Testis (tissue), 3 donors: ENCODE data around the gene CCDC137. TPM values are rescaled to one million over a fixed set of nuclear protein-coding genes. Genes with fewer than 3 reads are reported as not detected.

ENCODE experiments used
- DNase-seq: peaks from one replicate; pipeline ENCODE4 v3.0.0-alpha.2; 2019
- H3K27ac ChIP-seq, 2 donors: fragments of 200-600 bp; sonication (generic); one replicate each; pipeline ENCODE4 v1.5.1; 2019
- H3K27me3 ChIP-seq: fragments of 200-600 bp; sonication (generic); one replicate; pipeline ENCODE4 v1.5.1; 2019
- H3K36me3 ChIP-seq: fragments of 200-600 bp; sonication (generic); one replicate; pipeline ENCODE4 v1.5.1; 2017; ENCODE audit warnings: low read depth; ENCODE audit errors: missing control alignments
- H3K4me1 ChIP-seq: fragments of 200-600 bp; sonication (generic); one replicate; pipeline ENCODE4 v1.5.1; 2019
- H3K4me3 ChIP-seq, 2 donors: fragments of 200-600 bp; sonication (generic); one replicate each; pipeline ENCODE4 v1.5.1; 2017 to 2019
- H3K9me3 ChIP-seq: fragments of 200-600 bp; sonication (generic); one replicate; pipeline ENCODE4 v1.5.1; 2017
- POLR2A ChIP-seq: fragments of 450-650 bp; IDR thresholded peaks from one replicate; pipeline ENCODE4 v1.6.1; 2017; ENCODE audit warnings: antibody characterized with exemption, mild to moderate bottlenecking, moderate library complexity
- WGBS, 2 donors: methylation state at CpG; one replicate each; pipeline ENCODE4 v1.1.5; 2018; 5-methylcytosine and 5-hydroxymethylcytosine counted together
- intact Hi-C: fragments of 100-400 bp; cut with DNase I; formaldehyde crosslinking; loops from one replicate; pipeline ENCODE4 v1.15.1; 2023; ENCODE audit warnings: low total_unique reads
- polyA plus RNA-seq: library from polyadenylated mRNA; stranded (reverse); fragments of 350-450 nt; fragmentation: Illumina TruSeq; extraction: RNeasy Lipid Tissue Mini Kit (QIAGEN cat#74804); gene quantifications from one replicate; pipeline ENCODE4 v1.2.3, GENCODE V29; 2014; ENCODE audit warnings: low read depth, low replicate concordance; ENCODE audit not compliant: insufficient read depth
- total RNA-seq, 2 donors: library from RNA; depleted of rRNA; stranded (reverse); fragments of >200 nt; gene quantifications; one replicate each; pipeline ENCODE4 v1.2.3, GENCODE V29; 2016
- TF ChIP-seq, protein P1 (sequence below), 3 experiments: fragments of 450-650 bp in 2 of 3; fragments of 200-600 bp in 1 of 3; sonication (generic) in 1 of 3; IDR thresholded peaks; one replicate each; pipeline ENCODE4 v1.5.1; 2016 to 2019; ENCODE audit warnings: antibody characterized with exemption in 3 of 3, mild to moderate bottlenecking in 2 of 3, moderate library complexity in 1 of 3

The CCDC137 gene
- total and polyA plus RNA-seq, 3 donors from 2014 or later = 18.6 to 19.9 (median 19.0) TPM

DNA sequence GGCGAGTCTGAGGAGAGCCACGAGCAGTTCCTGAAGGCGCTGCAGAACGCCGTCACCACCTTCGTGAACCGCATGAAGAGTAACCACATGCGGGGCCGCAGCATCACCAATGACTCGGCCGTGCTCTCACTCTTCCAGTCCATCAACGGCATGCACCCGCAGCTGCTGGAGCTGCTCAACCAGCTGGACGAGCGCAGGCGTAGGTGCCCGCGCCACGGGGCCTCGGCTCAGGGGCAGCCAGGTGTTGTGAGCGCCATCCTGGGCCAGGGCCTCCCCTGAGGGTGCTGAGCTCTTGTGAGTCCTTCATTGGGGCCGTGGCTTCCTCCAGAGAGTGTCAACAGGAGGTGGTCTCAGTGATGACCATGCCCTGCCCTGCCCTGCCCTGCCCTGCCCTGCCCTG is 29.3 kb downstream of the CCDC137 start:
- Histone ChIP-seq H3K27me3 (no peaks in the 10 kb centered on the region), H3K4me1 (no peaks in the 10 kb centered on the region), H3K4me3 (no peak overlapping the region), H3K27ac (no peak overlapping the region), H3K36me3 (no peaks in the 10 kb centered on the region), H3K9me3 (no peaks in the 10 kb centered on the region)
- DNase-seq = no peak
- TF ChIP-seq, protein P1, sequence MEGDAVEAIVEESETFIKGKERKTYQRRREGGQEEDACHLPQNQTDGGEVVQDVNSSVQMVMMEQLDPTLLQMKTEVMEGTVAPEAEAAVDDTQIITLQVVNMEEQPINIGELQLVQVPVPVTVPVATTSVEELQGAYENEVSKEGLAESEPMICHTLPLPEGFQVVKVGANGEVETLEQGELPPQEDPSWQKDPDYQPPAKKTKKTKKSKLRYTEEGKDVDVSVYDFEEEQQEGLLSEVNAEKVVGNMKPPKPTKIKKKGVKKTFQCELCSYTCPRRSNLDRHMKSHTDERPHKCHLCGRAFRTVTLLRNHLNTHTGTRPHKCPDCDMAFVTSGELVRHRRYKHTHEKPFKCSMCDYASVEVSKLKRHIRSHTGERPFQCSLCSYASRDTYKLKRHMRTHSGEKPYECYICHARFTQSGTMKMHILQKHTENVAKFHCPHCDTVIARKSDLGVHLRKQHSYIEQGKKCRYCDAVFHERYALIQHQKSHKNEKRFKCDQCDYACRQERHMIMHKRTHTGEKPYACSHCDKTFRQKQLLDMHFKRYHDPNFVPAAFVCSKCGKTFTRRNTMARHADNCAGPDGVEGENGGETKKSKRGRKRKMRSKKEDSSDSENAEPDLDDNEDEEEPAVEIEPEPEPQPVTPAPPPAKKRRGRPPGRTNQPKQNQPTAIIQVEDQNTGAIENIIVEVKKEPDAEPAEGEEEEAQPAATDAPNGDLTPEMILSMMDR (IDR thresholded peaks at IDR 0.05) = no peak
- TF ChIP-seq POLR2A = no peak
- WGBS, 2 donors = 94 to 96% methylated on average over 9 to 20 of the region's 22 CpGs
- intact Hi-C loops = no loop called here

GRCh38 chr17:81696218-81696941 is 29.8 kb downstream of the CCDC137 start:
- H3K4me3 ChIP-seq = no peak overlapping the region
- intact Hi-C loops = no loop called here
- H3K27me3 ChIP-seq = no peaks in the 10 kb centered on the region
- no peak for DNase-seq
- TF ChIP-seq POLR2A = no peak
- TF ChIP-seq, protein P1 (IDR thresholded peaks at IDR 0.05) = no peak
- H3K27ac ChIP-seq = no peak overlapping the region
- 90 to 91% methylated on average over 23 to 40 of the region's 40 CpGs for WGBS, 2 donors
- no peaks in the 10 kb centered on the region for H3K36me3 ChIP-seq
- H3K4me1 ChIP-seq = peaks cover 3% of the 10 kb centered on the region
- H3K9me3 ChIP-seq = no peaks in the 10 kb centered on the region

DNA sequence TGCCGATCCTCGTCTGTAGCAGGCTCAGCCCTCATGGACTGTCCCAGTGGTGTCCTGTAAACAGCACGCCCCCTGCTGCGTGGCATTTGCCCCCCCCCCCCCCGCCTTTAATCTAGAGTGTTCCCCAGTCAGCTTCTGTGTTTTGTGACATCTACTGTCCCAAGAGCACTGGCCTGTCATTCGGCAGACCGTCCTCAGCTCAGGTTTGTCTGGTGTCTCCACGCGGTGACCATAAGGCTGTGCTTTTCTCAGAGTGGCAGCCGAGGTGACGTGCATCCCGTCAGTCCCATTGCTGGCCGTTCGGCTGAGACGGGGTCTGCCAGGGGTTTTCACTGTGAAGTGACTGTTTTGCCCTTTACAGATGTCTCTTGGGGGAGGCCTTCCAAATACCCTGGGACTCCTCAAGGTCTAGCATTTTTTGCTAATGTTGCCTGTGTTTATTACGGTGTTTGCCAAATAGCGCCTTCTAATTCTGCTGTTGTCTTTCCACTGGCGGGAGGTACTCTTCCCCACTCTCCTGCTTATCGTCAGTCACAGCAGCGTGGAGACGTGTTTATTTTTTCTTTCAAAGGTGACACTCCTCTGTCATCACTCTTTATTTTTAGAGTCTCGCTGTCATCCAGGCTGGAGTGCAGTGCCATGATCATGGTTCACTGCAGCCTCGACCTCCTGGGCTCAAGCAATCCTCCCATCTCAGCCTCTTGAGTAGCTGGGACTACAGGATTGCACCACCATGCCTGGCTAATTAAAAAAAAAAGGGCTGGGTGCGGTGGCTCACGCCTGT is 30.9 kb downstream of the CCDC137 start:
- no peak for DNase-seq
- Histone ChIP-seq H3K9me3 (no peaks in the 10 kb centered on the region), H3K36me3 (no peaks in the 10 kb centered on the region), H3K27ac (no peak overlapping the region), H3K4me1 (peaks cover 13% of the 10 kb centered on the region), H3K27me3 (no peaks in the 10 kb centered on the region), H3K4me3 (no peak overlapping the region)
- 85 to 89% methylated on average over 15 to 25 of the region's 25 CpGs for WGBS, 2 donors
- TF ChIP-seq POLR2A = no peak
- TF ChIP-seq, protein P1 (IDR thresholded peaks at IDR 0.05) = no peak
- intact Hi-C loops = no loop called here

DNA sequence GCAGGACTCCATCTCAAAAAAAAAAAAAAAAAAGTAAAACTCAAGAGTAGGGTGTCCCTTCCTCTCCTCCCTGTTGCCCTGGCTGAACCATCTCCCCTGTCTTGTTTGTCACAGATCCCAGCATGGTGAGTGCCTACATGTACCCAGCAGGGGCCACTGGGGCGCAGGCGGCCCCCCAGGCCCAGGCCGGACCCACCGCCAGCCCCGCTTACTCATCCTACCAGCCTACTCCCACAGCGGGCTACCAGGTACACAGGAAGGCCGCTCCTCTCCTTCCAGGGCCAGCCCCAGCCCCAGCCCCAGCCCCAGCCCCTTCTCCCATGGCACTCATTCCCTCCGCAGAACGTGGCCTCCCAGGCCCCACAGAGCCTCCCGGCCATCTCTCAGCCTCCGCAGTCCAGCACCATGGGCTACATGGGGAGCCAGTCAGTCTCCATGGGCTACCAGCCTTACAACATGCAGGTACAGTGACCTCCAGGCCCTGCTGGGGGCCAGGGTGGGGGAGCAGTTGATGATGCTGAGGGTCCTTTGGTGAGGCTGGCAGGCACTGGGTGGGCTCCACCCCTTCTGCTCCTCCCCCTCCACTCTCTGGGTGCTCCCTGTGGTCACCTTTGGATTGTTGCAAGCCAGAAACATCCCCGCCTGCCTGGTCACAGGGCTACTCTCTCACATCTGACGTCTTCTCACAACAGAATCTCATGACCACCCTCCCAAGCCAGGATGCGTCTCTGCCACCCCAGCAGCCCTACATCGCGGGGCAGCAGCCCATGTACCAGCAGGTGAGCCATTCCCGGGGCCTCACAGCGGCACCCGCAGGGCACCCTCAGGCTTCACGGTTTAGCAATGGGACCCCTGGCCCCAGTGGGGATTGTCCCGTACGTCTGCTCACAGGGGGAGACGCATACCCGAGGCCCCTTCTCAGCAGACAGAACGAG is 34.1 kb downstream of the CCDC137 start:
- no peak for DNase-seq
- Histone ChIP-seq H3K9me3 (no peaks in the 10 kb centered on the region), H3K27ac (no peak overlapping the region), H3K4me3 (no peak overlapping the region), H3K4me1 (peaks cover 23% of the 10 kb centered on the region), H3K36me3 (no peaks in the 10 kb centered on the region), H3K27me3 (no peaks in the 10 kb centered on the region)
- WGBS, 2 donors = 87 to 88% methylated on average over 23 to 25 of the region's 25 CpGs
- TF ChIP-seq, protein P1 (IDR thresholded peaks at IDR 0.05) = no peak
- no peak for TF ChIP-seq POLR2A
- intact Hi-C loops = no loop called here
